ENCODE results near the gene PLXNC1.

Gene PLXNC1

DNA sequence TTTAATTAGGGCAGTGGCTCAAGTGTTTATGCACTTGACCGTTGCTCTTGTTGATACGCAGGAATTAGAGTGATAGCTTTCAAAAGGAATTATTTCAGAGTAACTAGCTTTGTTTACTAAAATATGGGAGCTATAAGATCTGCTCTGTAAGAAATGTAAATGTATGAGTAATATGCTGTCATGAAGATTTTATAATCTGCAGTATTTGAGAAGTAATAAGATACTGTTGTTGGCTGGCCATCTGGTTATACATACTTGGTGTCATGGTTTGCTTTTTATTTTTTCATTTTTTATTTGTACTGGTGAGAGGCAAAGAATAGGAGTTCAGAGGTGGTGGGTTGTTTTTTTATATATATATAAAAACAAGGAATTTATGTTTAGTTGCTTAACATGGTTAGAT is 58.5 kb downstream of the PLXNC1 start:
- no peak for DNase-seq

DNA sequence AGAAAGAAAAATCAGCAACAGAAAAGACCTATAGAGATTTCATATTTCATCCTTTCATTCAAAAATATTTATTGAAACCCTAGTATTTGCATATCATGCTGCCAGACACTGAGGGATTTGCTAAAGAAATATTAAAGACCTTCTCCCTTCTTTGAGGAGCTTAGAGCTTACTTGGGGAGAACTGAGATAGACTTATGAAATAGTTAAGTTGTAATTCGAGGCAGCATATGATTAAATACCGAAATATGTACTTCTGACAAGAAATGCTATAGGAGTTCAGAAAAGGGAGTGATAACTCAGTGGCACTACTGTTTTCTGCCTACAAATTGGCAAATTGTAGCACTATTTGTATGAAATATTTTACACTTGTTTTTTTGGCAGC is 59.1 kb downstream of the PLXNC1 start:
- DNase-seq: no peak

DNA sequence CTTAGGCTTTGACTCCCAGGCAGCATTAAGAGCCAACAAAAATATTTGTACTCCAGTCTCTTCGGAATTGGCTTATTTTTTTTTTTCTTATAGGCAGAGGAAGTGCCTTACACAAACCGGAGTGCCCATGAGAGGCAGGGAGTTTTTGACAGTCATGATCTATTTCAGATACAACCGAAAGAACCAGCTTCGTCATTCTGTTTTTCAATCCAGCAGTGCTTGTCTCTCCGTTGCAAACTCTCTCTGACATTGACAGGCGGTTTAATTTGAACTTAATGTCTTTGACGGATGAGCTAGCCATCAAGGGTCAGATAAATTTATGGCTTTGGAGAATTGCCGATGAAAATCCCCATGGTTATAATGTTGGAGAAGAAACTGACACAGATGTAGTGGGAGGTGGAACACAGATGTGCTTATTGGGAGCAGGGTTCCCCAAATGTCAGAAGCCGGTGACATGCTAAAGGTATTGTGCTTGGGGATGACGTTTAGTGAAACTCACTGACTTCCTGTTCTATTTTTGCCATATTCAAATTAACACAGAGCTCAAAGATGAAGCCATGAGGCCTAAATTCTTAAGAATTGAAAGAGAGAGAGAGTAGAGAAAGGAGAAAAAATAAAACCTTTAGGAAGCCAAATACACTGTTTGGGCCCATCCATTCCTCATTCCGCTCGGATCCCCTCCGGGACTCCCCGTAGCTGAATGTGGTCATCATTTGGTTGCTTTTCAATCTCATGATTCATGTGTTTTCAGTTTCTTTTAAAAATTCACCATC is 59.7 kb downstream of the PLXNC1 start:
- DNase-seq: no peak

DNA sequence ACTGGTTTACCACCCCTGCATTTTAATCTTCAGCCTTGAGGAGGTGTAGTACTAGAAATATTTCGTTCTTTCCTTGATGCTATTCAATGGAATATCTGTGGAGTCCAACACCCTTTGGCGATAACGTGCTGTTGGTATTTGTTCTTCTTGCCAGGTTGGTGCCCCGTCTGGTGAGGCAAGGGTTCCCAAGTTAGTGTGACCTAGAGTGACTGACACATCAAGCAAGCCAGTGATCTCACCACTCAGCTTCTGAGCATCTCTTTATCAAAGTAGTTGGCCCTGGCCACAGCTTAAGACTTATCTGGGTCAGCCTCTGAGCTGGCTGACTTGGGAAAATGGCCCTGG is 60.2 kb downstream of the PLXNC1 start:
- DNase-seq: no peak

DNA sequence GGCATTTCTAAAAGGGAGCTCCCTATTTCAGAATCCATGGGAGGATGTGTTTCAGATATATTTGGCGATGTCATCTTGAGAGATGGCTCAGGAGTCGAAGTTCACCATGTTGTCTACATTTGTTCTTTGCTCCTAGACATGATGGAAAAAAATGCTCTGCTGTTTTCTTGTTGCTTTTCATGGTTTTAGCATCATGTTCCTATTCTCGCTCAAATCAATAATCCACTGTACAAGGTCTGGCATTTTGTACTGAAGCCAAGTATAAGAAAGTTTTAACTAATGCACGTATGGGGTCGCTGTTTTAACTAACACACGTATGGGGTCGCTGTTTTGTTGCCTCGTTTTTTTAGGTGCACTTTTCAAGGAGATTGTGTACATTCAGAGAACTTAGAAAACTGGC is 60.9 kb downstream of the PLXNC1 start:
- no peak for DNase-seq

DNA sequence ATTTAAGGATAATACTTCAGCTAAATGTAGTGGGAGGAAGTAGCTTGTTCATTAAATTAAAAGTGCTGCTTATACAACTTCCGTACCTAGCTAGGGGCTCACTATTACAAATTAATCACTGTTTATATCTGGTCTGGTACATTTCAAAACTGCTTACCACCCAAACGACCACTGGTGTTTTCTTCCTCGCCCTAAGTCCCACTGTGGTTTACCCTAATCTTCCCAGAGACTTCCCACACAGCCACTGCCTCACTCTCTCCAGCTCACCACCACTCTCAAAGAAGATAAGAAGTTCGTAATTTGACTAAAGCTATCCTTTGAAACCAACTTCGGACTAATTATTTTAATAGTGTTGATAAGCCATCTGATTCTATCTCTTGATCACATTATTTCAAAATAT is 62.6 kb downstream of the PLXNC1 start:
- no peak for DNase-seq

DNA sequence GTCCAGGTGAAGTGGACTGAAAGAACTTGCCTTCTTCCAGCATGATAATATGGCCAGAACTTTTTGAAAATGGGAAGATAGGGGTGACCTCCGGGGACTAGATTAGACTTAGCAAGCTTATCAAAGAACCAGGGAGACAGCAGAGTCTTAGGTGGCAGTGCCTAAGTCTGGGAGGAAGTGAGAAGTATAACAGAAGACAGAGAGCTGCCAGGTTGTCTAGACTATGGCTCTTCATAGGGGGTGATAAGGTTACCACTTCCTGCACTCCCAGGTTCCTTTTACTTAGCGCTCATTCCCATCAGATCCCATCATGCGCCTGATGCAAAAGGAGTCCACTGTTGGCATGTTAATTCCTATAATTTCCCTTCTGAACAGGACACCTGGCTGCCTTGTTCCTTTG is 69.9 kb downstream of the PLXNC1 start:
- DNase-seq: no peak

DNA sequence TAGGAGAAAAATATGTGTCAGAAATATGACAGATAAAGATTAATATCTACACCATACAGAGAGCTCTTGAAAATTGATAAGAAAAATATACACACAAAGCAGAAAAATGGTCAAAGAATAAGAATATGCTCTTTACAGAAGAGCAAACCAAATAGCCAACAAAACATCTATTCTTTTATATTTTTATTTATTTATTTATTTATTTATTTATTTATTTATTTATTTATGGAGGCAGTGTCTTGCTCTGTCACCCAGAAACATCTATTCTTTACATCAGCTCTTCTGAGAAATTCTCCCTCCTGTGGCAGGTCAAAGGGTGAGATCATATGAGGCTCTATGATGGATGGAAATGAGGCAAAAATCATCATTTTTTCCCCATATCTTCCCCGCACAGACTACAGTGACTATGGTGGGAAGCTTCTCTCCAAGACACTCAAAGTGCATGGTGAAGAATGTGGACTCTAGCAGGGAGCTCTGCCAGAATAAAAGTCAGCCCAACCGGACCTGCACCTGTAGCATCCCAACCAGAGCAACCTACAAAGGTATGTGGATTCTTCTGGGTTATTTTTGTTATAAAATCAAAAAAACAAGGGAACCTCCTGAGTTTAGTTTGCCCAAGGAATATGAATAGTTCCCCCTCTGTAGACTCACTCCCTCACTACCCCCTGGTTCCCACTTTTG is 71.4 kb downstream of the PLXNC1 start:
- DNase-seq: no peak

DNA sequence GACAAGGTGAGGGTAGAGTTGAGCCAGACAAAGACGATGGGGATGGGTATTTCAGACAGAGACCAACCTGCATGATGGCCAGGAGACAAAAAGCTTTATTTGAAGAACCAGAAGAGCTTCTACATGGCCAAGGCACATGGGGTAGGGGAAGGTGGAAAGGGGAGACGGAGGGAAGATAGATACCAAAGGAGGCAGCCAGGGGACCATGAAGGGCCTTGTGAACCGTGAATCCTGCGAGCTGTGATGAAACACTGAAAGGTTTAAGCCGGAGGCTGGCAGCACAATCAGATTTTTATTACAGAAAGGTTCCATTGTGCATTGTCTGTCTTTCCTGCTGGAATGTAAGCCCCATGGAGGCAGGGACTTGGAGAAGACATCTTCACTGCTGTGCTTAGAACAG is 72.4 kb downstream of the PLXNC1 start:
- no peak for DNase-seq

DNA sequence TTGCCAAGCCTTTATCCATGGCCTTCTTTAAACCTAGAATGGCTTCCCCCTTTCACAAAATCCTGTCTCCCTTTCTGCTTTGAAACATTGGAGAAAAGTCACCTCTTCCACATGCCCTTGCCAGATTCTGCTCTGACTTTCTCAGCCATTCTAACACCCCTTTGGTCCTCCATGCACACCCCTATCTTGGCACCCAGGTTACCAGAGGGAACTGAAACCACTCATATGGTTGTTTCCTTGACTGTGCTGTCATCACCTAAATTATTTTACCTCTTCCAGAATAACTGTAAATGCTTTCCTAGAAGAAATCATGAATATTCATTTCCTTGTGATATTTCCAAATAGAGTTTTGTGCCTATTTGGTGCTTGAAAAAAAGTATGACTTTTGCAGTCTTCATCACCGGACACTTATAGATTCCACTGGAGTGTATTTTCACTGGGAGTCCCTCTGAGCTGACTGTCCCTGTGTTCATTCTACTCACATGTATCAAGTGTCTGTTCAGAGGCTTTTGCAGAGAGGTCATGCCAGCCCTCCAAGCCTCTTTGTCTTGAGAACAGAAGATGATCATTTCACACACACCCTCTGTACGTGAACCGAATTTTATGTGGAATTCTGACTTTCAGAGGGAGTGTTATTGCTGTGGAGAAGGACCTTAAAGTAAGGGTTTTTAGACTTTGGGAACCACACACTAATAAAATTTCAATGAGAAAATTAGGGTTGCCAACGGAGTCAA is 74.1 kb downstream of the PLXNC1 start:
- DNase-seq: no peak

DNA sequence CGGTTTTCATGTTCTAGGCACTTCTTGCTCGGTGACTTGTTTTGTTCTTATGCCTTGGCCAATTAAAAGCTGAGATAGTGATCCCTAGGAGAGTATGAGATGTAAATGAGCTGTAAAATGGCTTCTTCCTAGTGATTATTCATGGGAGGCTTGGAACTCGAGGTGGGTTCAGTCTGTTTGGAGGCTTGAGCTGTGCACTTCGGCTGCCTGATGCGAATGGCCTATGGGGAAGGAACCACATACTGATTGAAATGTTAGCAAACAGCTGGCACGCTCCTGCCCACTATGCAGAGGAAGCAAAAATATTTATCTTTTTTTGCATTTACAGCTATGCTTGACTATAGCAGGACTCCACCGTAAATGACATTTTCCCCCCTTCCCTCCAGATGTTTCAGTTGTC is 75.5 kb downstream of the PLXNC1 start:
- no peak for DNase-seq

DNA sequence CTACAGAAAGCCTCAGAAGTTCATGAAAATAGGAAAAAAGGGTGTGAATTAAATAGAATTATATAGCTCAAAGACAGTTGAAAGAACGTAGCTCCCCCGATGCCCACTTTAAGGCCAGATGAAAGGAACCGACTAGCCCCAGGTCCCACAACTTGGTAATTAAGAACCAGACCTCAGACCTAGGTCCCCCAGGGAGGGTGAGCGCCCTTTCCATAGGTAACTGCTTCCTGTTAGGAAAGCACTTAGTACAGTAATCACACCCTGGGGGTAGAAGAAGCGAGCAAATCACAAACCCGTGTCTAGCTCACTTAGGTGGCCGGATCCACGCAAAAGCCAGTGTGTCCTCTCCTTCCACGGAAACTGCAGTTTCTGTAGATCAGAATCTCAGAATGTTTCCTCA is 77.1 kb downstream of the PLXNC1 start:
- no peak for DNase-seq

DNA sequence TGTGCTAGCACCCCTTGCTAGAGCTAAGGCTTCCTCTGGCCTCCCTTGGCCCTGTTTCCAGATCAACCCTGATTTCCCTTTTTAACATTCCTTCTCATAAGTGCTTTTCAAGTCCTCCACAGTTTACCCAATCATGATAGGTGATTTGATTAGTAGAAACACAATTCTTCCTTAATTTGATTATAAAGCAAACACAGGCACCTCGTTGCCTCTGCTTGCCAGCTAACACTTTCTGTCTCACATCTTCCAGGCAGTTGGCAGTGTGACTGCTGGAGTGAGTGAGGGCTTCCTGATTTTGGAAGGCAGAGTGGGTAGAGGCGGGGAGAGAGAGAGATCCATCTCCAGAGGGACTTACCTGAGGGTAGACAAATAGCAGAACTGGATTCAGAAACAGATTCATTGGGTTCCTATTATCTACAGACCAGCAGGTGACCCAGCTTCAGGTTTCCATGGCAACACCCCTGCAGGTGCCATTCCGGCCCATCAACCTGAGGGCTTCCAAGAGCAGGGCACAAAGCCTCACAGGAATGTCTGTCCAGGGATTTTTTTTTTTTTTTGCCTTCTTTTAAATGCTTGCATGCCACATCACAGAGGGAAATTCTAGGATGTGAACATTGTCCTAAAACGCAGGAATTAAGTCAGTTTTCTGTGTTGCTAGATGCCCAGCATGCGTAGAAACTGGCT is 77.7 kb downstream of the PLXNC1 start:
- no peak for DNase-seq

DNA sequence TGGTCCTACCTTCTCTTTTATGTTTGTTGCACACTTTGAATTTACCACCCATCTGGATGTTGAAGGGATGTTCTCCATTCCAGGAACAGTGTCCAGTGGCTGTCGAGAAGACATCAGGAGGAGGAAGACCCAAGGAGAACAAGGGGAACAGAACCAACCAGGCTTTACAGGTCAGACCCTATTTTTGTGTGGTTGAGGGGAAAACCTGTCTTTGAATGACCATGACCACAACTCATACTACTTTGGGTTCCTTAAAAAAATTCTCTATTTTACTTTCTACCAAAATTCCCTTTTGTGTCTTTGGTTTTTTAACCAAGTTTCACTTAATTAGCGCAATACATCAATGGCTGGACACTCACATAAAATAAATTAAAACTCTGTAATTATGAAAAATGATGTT is 78.7 kb downstream of the PLXNC1 start:
- no peak for DNase-seq

DNA sequence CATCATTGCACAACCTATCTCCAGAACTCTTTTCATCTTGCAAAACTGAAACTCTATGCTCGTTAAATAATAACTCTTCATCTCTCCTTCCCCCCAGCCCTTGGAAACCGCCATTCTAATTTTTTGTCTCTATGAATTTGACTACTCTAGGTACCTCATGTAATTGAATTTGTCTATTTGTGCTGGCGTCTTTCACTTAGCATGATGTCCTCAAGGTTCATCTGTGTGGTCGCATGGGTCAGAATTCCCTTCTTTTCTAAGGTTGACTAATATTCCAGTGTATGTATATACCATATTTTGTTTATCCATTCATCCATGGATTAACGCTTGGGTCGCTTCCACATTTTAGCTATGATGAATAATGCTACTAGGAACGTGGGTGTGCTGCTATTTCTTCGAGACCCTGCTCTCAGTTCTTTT is 80.1 kb downstream of the PLXNC1 start:
- no peak for DNase-seq

DNA sequence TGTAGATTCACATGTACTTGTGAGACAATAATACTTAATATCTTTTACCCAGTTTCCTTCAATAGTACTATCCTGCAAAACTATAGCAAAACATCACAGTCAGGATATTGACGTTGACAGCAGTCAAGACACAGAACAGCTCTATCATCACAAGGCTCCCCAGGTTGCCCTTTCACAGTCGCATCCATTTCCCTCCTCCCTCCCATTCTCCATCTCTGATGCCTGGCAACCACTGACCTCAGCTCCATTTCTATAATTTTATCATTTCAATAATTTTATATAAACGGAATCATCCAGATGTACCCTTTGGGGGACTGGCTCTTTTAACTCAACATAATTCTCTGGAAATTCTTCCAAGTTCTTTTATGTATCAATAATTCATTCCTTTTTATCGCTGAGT is 81.5 kb downstream of the PLXNC1 start:
- no peak for DNase-seq

DNA sequence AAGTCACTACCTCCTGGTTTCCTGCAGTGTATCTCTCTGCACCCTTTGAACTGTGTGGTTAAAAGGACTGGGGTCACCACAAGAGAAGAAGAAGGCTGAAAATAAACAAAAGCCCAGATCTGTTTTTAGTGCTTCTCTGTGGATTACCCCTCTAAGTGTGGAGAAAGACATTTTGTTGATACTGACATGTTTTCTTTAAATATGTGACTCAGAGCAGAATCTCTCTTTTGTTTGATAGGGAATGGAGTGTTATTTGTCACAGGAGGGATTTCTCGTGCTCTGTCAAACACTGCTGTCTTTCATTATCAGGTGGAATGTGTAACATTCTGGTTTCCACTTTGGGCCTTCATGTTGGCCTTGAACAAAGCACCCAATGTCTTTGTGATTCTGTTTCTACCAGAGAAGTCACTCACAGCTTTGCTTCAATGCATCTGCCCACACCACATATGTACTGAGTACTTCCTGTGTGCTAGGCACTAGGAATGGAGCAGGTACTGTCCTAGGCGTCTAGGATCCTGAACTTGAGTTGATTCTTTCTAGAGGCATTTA is 82.1 kb downstream of the PLXNC1 start:
- DNase-seq: no peak

DNA sequence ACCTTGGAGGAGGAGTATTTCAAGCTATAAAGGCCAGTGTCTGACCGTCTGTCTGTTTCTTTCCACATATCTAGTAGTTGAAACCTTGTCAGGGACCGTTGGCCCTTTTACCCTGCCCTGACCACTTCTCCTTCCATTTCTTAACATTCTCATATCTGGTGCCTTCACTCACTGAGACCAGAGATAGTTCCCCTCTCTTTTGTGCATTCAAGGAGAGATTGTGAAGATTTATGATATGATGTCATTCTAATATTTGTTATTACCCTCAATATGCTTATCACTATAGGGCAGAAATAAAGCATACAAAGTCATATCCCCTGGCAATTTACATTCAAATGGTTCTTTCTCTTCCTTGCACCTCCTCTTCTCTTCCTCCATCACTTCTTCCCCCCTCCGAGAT is 83.3 kb downstream of the PLXNC1 start:
- DNase-seq: no peak

DNA sequence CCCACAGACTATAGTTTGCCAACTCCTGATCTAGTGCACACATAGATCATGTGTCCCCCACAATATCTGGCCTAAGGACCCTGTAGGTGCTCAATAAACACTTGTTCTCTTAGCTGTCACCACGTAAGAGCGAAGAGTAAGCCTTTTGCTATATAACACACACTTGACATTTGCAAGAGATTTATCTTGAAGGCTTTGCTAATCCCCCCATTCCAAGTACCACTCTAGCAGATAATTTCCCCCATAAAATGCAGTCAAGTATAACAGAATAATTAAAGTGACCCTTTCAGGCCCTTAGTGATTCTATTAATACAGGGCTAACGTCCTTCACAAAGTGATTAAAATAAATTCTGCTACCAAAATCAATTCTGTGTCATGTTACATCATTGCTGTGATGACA is 87.5 kb downstream of the PLXNC1 start:
- no peak for DNase-seq

DNA sequence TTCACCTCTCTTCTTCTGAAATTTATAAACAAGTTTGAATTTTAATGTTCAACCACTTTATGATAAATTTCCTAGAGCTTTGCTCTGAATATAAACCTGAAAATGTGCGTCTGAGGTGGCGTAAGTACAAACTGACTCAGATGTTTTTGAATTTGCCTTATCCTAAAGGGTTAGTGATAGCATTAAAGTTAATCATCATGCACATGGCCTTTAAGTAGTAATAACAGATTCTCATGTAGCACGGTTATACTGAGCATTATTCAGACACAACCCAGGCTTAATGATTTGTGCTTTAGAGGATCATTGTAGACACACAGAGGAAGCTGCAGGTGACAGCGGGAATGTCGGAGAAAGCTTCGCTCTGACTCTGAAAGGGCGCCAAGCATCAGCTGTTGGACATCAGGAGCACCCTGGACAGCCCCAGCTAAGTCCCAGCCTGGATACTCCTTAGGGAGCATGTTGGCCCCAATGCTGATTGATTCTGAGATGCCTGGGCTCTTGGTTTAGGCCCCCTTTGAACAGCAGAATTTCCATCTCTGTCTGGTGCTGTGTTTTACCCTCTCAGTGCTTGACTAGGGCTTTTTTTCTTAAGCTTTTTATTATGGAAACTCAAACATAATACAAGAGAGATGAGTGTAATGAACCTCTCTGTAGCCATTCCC is 91.1 kb downstream of the PLXNC1 start:
- DNase-seq: no peak

DNA sequence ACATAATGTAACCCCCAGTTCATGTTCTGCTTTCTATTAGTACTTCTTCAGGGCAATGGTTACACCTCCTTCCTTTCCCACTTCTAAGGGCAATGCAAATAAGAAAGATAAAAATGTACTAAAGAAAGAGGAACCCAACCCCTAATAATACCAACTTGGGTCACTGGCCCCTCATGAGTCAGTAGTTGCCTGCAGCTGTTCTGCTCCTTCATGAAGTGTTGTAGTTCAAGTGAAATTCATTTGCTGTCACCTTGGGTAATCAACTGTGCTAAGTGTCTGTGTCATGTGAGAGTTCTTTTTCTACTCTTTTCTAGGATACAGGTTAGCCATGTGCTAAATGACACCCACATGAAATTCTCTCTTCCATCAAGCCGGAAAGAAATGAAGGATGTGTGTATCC is 91.8 kb downstream of the PLXNC1 start:
- DNase-seq: no peak

DNA sequence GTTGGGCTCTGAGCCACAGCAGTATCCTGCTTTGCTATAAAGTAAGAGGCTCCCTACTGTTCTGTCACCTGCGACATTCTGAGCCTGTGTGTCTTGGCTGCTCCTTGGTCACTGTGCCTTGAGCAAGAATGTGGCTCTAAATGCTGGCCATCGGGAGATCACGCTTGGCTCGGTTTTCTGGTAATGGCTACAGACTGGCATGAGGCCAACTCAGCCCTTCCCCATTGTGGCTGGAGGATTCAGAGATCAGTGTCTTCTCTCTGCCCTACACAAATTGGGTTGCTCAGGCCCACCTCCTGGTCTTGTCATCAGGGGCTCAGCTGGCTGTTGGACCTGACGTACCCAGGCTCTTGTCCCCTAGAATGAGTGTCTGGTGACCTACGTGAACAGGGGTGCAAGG is 94.5 kb downstream of the PLXNC1 start:
- DNase-seq: no peak

Measured in activated gamma-delta T cell (primary cell).